Fibroblast of mammary gland (primary cell): ENCODE data around the gene YWHAG.
"Not testable (repeated sequence)": the region's sequence is repeated elsewhere in the genome, so short reads cannot be mapped to it uniquely, and the experiment has no call there.

Experiments used
- DNase-seq: peaks from one replicate; pipeline ENCODE4 v3.0.0-alpha.2; 2010; ENCODE audit warnings: low read depth
- H3K4me3 ChIP-seq: 2 replicates; pipeline ENCODE4 v1.5.1; 2011; ENCODE audit warnings: low read depth, mild to moderate bottlenecking, low read length, moderate library complexity; ENCODE audit not compliant: control insufficient read depth
- CTCF ChIP-seq: conservative IDR thresholded peaks from 2 replicates; pipeline ENCODE4 v1.5.1; 2011; ENCODE audit warnings: low read depth, low read length, inconsistent platforms; ENCODE audit not compliant: control insufficient read depth, insufficient read depth

Gene YWHAG

GRCh38 chr7:76342222-76342621, 16.6 kb downstream of the YWHAG start:
- no peak overlapping the region for H3K4me3 ChIP-seq
- no peak for DNase-seq
- TF ChIP-seq CTCF: no peak

GRCh38 chr7:76340617-76341131, 18.1 kb downstream of the YWHAG start:
- TF ChIP-seq CTCF: no peak
- H3K4me3 ChIP-seq: no peak overlapping the region
- DNase-seq: peak; percentile 73

- no peak for TF ChIP-seq CTCF
- DNase-seq: no peak
- no peak overlapping the region for H3K4me3 ChIP-seq
Measured at GRCh38 chr7:76338298-76339084, 20.3 kb downstream of the YWHAG start.

GRCh38 chr7:76337147-76337546, 21.6 kb downstream of the YWHAG start:
- no peak for TF ChIP-seq CTCF

GRCh38 chr7:76336094-76336493, 22.7 kb downstream of the YWHAG start:
- DNase-seq: no peak
- H3K4me3 ChIP-seq: no peak overlapping the region
- TF ChIP-seq CTCF: no peak

More at GRCh38 chr7:76337147-76337546, 21.6 kb downstream of the YWHAG start:
- no peak overlapping the region for H3K4me3 ChIP-seq
- no peak for DNase-seq

- H3K4me3 ChIP-seq, DNase-seq: not testable (repeated sequence)
Measured at GRCh38 chr7:76335417-76335816, 23.4 kb downstream of the YWHAG start.

GRCh38 chr7:76334320-76334967, 24.3 kb downstream of the YWHAG start:
- no peak for DNase-seq
- TF ChIP-seq CTCF: no peak
- no peak overlapping the region for H3K4me3 ChIP-seq
